Activated CD4-positive, alpha-beta T cell treated with anti-CD3 and anti-CD28 coated beads, Interleukin-2, amount 50 U/mL, for 16 hours (primary cell): Measurements from ENCODE around the gene ELL2.
"Not testable (repeated sequence)": the region's sequence is repeated elsewhere in the genome, so short reads cannot be mapped to it uniquely, and the experiment has no call there.

Experiments used
- DNase-seq: peaks from one replicate; pipeline ENCODE4 v3.0.0-alpha.2; 2020

The ELL2 gene

DNA sequence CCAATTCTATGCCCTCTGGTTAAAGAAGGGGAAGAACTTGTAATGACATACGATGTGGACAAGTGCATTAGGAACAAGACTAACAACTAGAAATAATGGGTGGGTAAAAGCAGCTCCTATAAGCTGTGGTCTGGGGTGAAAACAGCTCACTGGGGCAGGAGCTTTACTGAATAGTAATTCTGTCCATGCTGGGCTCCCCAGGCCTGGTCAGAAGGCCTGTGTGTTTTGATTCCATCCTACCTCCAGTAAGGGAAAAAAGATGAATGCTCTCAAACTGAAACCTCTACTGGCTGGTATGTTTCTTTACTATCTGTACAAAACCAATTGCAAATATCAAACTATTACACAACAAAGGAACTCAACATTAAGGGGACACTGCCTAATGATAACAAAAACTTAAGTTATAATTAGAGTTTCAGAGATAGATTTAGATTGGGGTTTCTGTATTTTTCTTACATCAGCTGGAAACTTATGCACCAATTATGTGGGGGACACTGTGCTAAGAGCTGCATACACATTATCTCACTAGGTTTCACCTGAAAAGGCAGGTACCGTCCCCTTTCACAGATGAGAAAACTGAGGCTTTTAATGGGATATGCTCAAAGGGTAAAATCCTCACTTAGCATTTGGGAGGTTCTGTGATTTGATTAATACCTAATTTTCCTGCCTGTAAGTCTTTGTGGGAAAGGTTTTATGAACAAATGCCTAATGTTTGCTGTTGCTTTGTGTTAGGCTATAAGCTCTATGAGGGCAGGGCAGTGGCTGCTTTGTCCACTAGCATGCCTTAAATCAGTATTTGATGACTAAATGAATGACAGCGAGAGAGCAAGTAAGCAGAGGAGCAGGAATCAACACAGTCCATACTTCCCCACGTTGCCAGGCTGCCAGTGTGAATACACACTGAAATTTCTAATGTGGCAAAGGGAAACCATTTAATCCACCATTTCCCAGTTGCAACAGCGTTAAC is 53.6 kb downstream of the ELL2 start:
- no peak for DNase-seq

GRCh38 chr5:95907067-95907705 is 54.5 kb downstream of the ELL2 start:
- no peak for DNase-seq

GRCh38 chr5:95906398-95906797 is 55.3 kb downstream of the ELL2 start:
- DNase-seq = not testable (repeated sequence)

DNA sequence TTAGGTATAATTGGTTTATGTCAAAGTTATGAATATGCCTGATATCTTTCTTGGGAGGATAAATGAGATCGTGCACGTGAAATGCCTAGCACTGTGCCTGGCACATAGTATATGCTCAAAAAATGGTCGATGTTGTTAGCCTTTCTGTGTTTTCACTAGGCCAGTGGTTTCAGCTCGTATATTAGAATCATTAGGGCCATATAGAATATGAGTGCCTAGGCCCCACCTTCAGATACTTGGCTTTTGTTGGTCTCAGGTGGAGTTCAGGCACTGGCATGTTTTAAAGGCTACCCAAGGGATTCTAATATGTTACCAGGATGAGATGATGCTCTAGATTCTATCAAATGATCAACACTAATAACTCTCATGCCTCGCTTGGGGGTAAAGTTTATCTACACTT is 56.8 kb downstream of the ELL2 start:
- DNase-seq = no peak

GRCh38 chr5:95903838-95904237 is 57.8 kb downstream of the ELL2 start:
- DNase-seq = no peak

- DNase-seq = peak; percentile 48
These were observed 59.7 kb downstream of the ELL2 start for GRCh38 chr5:95901676-95902627.

- DNase-seq = no peak
These were observed 61.2 kb downstream of the ELL2 start for GRCh38 chr5:95900383-95900958.

GRCh38 chr5:95899829-95900228 is 61.8 kb downstream of the ELL2 start:
- no peak for DNase-seq

DNA sequence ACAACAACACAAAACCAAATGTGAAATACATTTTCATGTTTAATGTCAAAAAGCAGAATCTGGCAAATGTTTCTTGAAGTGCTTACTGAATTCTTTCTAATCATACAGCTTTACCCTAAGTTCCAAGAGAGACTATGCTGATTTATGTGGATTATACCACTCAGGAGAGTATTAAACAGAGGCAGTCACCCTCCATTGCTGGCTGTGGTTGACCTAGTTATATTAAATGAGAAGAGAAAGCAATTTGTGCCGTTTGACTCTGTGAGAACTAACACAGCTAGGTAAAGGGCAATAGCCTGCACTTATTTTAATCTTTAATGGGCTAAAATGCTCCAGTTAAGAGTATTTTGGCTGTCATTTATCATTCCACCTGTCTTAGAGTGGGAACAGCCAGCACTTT is 62.6 kb downstream of the ELL2 start:
- DNase-seq = no peak

DNA sequence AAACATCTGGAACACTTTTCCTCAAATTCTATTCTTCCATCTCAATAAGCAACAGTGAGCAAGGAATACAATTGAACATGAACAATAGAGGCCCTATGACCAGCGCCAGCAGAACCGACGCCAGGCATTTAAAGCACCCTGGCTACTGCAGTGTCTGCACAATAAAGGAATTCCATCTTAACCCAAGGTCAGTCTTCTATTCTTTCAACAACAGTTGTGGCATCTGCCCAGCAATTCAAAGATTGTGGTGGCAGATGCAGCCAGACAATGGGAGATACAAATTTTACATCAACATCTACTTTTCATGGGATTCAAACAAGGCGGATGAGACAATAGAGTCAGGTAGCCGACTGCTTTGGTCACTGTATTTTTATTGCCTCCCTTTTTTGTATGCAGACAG is 65.9 kb downstream of the ELL2 start:
- DNase-seq = no peak

GRCh38 chr5:95895251-95895650 is 66.4 kb downstream of the ELL2 start:
- no peak for DNase-seq

DNA sequence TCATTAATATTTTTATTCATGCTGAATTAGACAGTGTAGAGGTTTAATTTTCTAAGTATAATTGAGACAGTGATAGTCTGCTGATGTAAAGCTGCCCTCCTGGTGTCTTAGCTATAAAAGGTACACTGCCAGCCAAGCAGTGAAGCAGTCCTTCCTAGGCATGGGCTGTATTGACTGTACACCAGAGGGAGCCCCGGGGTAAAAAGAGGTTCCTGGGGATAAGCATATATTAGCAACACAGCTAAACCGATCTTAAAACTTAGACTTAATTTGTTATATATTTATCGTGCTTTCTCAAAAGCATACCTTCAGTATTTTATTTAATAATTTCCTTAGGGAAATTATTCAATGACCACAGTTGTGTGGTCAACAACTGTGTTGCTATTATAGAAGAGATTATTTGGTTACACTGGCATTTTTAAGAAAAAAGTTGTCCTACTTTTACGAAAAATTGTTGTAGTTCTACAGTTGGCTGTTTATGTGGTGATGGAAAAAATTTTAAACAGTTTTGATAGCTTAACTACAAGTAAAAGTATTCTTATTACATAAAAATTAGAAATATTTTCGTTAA is 68.8 kb downstream of the ELL2 start:
- DNase-seq = peak; percentile 35

DNA sequence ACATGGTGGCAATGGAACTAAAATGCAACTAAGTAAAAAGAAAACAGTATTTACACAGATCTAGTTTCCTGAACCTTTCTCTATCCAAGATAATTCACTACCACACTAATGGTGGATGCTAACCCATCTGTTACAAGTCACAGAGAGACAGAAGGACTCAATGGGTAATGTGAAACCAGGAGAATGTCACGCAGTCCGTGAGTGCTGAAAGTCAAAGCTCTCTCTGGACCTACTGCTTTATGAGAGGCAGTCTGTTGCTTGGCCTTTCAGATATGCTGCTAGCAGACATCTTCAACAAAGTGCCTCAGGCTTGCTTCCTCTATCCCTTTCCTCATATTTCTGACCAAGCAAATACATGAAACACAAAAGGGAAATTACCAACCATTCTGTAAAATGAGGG is 70.2 kb downstream of the ELL2 start:
- no peak for DNase-seq

- no peak for DNase-seq
These were observed 72.6 kb downstream of the ELL2 start for GRCh38 chr5:95889076-95889475.

DNA sequence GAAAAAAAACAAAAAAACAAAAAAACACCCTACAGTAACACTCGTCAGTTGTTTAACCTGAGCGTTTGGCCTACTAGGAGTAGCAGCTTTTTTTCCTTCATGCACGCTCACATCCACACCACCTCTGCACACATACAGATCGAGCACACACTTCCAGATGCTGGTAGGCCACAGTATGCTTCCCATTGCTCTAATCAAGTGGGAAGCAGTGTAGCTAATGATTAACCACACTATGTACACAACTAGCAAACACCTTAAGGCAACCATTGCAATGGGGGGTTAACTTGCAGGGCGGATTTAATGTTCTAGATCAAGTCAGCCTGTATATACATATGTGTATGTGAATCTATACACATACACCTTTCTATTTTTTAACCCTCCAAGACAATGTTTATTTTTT is 73.7 kb downstream of the ELL2 start:
- no peak for DNase-seq

- DNase-seq = no peak
These were observed 75.2 kb downstream of the ELL2 start for GRCh38 chr5:95886340-95887044.

DNA sequence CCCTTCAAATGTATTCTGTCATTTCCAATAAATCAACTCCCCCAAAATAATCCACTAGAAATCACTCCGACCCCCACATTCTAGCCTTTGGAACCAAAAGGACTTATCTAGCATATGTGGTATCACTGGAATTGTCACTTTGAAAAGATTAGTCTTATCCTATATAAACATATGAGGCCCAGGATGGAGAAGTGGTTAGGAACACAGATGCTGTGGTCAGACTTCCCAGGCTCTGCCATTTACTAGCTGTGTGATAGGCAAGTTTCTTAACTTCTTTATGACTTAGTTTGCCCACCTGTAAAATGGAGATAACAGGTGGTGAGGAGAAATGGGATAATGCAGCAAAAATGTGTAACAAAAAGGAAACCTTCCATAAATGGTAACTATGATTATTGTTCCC is 77.1 kb downstream of the ELL2 start:
- DNase-seq = no peak

DNA sequence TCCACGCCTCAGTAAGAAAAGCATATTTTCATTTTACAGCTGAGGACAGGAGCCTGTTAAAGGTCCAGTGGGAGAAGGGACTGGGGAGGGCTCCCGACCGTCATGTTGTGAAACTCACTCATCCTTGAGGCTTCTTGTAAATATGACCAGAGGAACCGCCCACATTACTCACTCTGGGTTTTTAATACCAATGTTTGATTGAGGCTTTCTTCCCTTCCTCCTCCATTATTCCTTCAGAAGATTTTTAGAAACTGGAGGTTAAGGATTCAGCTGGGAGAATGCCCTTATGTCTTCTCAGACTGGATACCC is 77.7 kb downstream of the ELL2 start:
- DNase-seq = no peak

DNA sequence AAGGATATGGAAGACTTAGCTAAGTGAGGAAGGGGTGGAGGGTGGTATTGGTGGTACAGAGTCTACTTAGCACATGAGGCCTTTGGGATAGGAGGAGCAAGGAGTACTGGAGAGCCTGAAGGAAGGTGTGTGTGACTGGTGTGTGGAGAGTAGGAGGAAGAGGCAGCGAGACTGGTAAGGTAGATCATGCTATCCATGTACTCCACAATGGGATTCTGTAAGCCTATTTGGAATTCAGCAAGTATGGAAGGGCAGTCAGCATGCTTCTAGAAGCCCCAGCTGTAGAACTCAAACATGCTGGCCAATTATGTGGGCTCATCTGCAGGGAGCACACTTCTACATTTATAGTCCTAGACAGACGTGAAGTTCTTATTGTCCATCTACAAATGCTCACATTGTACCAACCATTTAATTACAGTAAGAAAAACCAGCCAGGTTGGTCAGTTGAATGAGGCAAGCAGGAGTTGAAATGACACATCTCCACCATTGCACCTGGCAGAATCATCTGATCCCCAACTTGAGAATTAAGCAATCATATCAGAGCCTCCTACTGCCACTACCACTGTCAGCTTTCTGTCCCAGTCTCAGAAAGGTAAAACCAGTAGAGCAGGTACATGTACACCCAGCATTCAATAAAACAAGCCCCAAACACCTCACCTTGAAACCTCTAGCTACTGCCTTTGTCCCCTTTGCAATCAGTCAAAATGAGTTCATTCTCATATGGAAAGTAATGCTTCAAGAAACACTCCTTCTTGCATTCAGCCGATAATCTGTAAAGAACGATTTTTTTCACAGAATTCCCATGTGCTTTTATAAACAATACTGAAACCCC is 78.2 kb downstream of the ELL2 start:
- no peak for DNase-seq

DNA sequence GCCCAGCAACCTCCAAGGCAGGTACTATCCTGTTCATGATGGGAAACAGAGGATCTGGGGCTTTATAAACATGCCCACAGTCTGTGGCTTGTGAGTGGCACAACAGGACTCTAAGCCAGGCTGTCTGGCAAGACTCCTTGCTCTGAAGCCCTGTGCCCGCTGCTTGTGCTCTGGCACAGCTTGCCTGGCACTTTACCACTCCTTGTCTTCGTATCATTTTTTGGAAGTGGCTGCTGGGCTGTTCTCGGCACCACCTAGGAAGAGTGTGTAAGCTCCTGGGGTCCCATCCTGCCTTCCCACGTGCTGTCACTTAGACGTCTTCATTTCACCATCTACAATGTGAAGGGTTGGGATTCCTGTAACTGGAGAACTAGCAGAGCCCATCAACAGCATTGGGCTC is 79.8 kb downstream of the ELL2 start:
- DNase-seq = no peak
